Esophagus squamous epithelium (tissue), 5 donors: ENCODE data around the gene PNPLA2. TPM values are rescaled to one million over a fixed set of nuclear protein-coding genes. Genes with fewer than 3 reads are reported as not detected.

Source experiments
- DNase-seq: peaks from one replicate; lab custom pipeline; 2025; lab: John Stamatoyannopoulos, UW
- H3K27ac ChIP-seq, 4 donors: fragments of 200-600 bp; sonication (generic); one replicate each; pipeline ENCODE4 v1.5.1; 2016 to 2019; ENCODE audit warnings: mild to moderate bottlenecking in 1 of 4
- H3K27me3 ChIP-seq, 4 donors: fragments of 200-600 bp; sonication (generic); 1 replicate in 3 of 4; 2 replicates in 1 of 4; pipeline versions ENCODE4 v1.5.1 to v1.6.0; 2017 to 2021; ENCODE audit warnings: antibody characterized with exemption in 1 of 4
- H3K36me3 ChIP-seq, 3 donors: fragments of 200-600 bp; sonication (generic); one replicate each; pipeline ENCODE4 v1.5.1; 2016 to 2019
- H3K4me1 ChIP-seq, 3 donors: fragments of 200-600 bp; sonication (generic); one replicate each; pipeline ENCODE4 v1.5.1; 2017 to 2019
- H3K4me3 ChIP-seq, 4 donors: fragments of 200-600 bp; sonication (generic); 1 replicate in 3 of 4; 2 replicates in 1 of 4; pipeline ENCODE4 v1.5.1; 2016 to 2019; ENCODE audit warnings: mild to moderate bottlenecking in 2 of 4, moderate library complexity in 1 of 4
- H3K9me3 ChIP-seq, 3 donors: fragments of 200-600 bp; sonication (generic); one replicate each; pipeline ENCODE4 v1.5.1; 2016 to 2019
- POLR2A ChIP-seq, 4 donors: fragments of 450-650 bp; IDR thresholded peaks; one replicate each; pipeline ENCODE4 v1.6.1; 2017; ENCODE audit warnings: antibody characterized with exemption in 4 of 4, mild to moderate bottlenecking in 4 of 4, moderate library complexity in 3 of 4
- WGBS, 2 donors: methylation state at CpG; one replicate each; pipeline ENCODE4 v1.1.5; 2018; 5-methylcytosine and 5-hydroxymethylcytosine counted together
- intact Hi-C: fragments of 100-400 bp; cut with DNase I; formaldehyde crosslinking; loops from one replicate; pipeline ENCODE4 v1.15.0; 2022
- total RNA-seq, 4 donors: library from RNA; depleted of rRNA; stranded (reverse); fragments of >200 nt; gene quantifications; one replicate each; pipeline ENCODE4 v1.1.0, GENCODE V29; 2016
- TF ChIP-seq, protein P1 (sequence below), 6 experiments: fragments of 450-650 bp in 4 of 6; fragments of 200-600 bp in 2 of 6; sonication (generic) in 2 of 6; IDR thresholded peaks; one replicate each; pipeline ENCODE4 v1.5.1; 2016 to 2019; ENCODE audit warnings: antibody characterized with exemption in 6 of 6, mild to moderate bottlenecking in 4 of 6, moderate library complexity in 4 of 6
- donor health status: DM: yes; HTN: yes; CAD: no.

PNPLA2 gene
- total RNA-seq, 4 donors from 2014 or later, result 14.2 to 42.7 (median 26.0) TPM

GRCh38 chr11:829847-830294 lies 11.2 kb downstream of the PNPLA2 start:
- 2% methylated on average over 10 of the region's 39 CpGs; no CpG with 5 or more reads in 1 of the 2 donors for WGBS, 2 donors
- H3K36me3 ChIP-seq, result peaks cover 0 to 13% (median 4%) of the 10 kb centered on the region in 3 donors
- intact Hi-C loops, result no loop called here
- peak overlapping the region in 3 of 4 donors; percentile 65 to 80 (median 73) for H3K27ac ChIP-seq
- no peak for DNase-seq
- TF ChIP-seq POLR2A (IDR thresholded peaks at IDR 0.05), result peak in 2 of 4 donors; percentile 11 to 43
- TF ChIP-seq, protein P1, sequence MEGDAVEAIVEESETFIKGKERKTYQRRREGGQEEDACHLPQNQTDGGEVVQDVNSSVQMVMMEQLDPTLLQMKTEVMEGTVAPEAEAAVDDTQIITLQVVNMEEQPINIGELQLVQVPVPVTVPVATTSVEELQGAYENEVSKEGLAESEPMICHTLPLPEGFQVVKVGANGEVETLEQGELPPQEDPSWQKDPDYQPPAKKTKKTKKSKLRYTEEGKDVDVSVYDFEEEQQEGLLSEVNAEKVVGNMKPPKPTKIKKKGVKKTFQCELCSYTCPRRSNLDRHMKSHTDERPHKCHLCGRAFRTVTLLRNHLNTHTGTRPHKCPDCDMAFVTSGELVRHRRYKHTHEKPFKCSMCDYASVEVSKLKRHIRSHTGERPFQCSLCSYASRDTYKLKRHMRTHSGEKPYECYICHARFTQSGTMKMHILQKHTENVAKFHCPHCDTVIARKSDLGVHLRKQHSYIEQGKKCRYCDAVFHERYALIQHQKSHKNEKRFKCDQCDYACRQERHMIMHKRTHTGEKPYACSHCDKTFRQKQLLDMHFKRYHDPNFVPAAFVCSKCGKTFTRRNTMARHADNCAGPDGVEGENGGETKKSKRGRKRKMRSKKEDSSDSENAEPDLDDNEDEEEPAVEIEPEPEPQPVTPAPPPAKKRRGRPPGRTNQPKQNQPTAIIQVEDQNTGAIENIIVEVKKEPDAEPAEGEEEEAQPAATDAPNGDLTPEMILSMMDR (IDR thresholded peaks at IDR 0.05), result no peak
- peaks cover 69 to 98% (median 78%) of the 10 kb centered on the region in 3 donors for H3K4me1 ChIP-seq
- peak overlapping the region; percentile 1 to 62 (median 44) for H3K4me3 ChIP-seq
- H3K9me3 ChIP-seq, result no peaks in the 10 kb centered on the region
- H3K27me3 ChIP-seq, result peaks cover 0 to 77% (median 7%) of the 10 kb centered on the region in 4 donors

DNA sequence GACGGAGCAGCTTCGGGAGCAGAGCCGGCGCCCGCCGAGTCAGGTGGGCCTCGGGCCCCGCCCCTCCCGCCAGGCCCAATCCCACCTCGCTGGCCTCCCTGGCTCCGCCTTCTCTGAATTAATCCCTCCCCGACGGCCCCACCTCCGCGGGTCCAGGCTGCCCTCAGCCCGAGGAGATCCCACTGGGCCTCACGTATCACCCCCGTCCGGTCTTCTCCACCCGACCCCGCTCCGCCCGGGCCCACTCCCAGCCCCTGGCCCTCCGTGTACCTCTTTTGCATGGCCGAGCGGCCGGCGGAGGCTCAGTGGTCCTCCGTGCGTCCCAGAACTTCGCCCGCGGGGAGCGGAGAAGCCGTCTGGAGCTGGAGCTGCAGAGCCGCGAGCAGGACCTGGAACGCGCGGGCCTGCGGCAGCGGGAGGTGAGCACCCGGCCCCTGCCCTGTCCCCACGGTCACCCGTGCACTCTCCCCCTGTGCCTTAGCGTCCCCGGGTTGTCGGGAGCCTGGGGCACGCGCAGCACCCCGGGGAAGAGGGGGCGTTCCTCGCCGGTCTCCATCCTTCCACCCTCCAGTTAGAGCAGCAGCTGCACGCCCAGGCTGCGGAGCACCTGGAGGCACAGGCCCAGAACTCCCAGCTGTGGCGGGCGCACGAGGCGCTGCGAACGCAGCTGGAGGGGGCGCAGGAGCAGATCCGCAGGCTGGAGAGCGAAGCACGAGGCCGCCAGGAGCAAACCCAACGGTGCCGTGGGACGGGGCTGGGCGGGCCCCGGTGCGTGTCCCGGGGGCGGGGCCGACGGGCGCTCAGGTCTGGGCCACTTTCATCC lies 11.8 kb downstream of the PNPLA2 start:
- intact Hi-C loops, result no loop called here
- TF ChIP-seq POLR2A (IDR thresholded peaks at IDR 0.05), result no peak
- TF ChIP-seq, protein P1 (IDR thresholded peaks at IDR 0.05), result no peak
- Histone ChIP-seq H3K27ac (peak overlapping the region in 3 of 4 donors; percentile 65 to 80 (median 73)), H3K36me3 (peaks cover 0 to 6% (median 0%) of the 10 kb centered on the region in 3 donors), H3K27me3 (peaks cover 0 to 71% (median 7%) of the 10 kb centered on the region in 4 donors), H3K9me3 (no peaks in the 10 kb centered on the region), H3K4me1 (peaks cover 73 to 98% (median 79%) of the 10 kb centered on the region in 3 donors), H3K4me3 (peak overlapping the region; percentile 1 to 62 (median 44))
- no peak for DNase-seq
- 0% methylated on average over 5 of the region's 78 CpGs; no CpG with 5 or more reads in 1 of the 2 donors for WGBS, 2 donors

DNA sequence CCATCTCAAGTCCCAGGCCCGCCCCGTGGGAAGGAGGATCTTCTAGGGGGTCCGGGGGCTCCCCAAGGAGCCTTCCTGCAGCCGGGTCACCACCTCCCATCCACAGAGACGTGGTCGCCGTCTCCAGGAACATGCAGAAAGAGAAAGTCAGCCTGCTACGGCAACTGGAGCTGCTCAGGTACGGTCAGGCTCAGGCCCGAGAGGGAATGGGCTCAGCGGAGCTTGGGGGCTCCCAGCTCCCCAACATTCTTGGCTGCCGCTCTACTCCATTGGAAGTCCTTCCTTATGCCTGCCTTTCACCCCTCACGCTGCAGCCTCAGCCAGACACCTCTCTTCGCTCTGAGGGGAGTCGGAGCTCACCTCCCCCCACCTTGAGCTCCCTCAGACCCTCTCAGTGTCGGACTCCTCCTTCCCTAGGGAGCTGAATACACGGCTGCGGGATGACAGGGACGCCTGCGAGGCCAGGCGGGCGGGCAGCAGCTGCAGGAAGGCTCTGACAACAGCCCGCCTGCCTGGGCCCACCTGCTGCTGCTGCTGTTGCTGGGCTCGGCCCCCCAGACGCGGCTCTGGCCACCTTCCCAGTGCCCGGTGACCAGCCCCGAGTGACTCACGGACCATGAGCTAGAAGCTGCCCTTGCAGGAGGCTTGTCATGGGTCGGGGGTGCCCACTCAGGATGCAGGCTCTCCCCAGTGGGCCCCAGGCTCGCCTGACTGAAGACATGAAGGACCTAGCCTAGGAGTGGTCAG lies 12.6 kb downstream of the PNPLA2 start:
- no peak for TF ChIP-seq POLR2A (IDR thresholded peaks at IDR 0.05)
- TF ChIP-seq, protein P1 (IDR thresholded peaks at IDR 0.05), result no peak
- H3K27me3 ChIP-seq, result peaks cover 0 to 63% (median 7%) of the 10 kb centered on the region in 4 donors
- peak overlapping the region; percentile 1 to 62 (median 44) for H3K4me3 ChIP-seq
- H3K36me3 ChIP-seq, result peaks cover 0 to 6% (median 0%) of the 10 kb centered on the region in 3 donors
- no peak for DNase-seq
- peaks cover 73 to 97% (median 74%) of the 10 kb centered on the region in 3 donors for H3K4me1 ChIP-seq
- H3K9me3 ChIP-seq, result no peaks in the 10 kb centered on the region
- intact Hi-C loops, result no loop called here
- no peak overlapping the region for H3K27ac ChIP-seq
- WGBS, 2 donors, result 51 to 60% methylated on average over 4 to 8 of the region's 31 CpGs

GRCh38 chr11:831961-832528 lies 13.3 kb downstream of the PNPLA2 start:
- H3K4me1 ChIP-seq, result peaks cover 66 to 96% (median 68%) of the 10 kb centered on the region in 3 donors
- H3K27ac ChIP-seq, result peak overlapping the region; percentile 72 to 94 (median 90)
- intact Hi-C loops, result no loop called here
- DNase-seq, result no peak
- 66% methylated on average over 12 of the region's 23 CpGs; no CpG with 5 or more reads in 1 of the 2 donors for WGBS, 2 donors
- no peaks in the 10 kb centered on the region for H3K9me3 ChIP-seq
- H3K36me3 ChIP-seq, result peaks cover 0 to 14% (median 2%) of the 10 kb centered on the region in 3 donors
- peak overlapping the region; percentile 63 to 88 (median 73) for H3K4me3 ChIP-seq
- H3K27me3 ChIP-seq, result peaks cover 0 to 55% (median 7%) of the 10 kb centered on the region in 4 donors
- TF ChIP-seq, protein P1 (IDR thresholded peaks at IDR 0.05), result no peak
- TF ChIP-seq POLR2A (IDR thresholded peaks at IDR 0.05), result no peak
